ENCODE measurements around the gene SULT2B1.

SULT2B1 gene

DNA sequence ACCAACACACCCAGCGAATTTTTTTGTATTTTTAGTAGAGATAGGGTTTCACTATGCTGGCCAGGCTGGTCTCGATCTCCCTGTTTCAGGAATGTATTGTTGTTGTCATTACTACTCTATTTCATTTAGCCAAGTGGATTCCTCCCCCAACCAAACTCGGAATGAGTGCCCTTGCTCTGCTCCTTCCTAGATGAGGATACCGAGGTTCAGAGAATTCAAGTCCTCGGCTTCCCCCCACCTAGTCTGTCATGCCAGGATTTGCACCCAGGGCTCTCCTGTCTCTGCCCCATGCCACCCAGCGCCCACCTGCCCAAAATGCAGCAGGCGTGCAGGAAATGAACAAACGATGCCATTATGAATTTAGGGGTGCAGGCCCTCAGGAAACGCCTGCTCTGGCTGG lies 51.0 kb downstream of the SULT2B1 start:
- H3K9me3 ChIP-seq (replicated peaks; ENCODE audit: insufficient read depth, low read length), result no peaks in the 10 kb centered on the region
- H3K9ac ChIP-seq (ENCODE audit: low read length), result no peak overlapping the region
- no peaks in the 10 kb centered on the region for H3K4me1 ChIP-seq (ENCODE audit: low read length)
- H2AFZ ChIP-seq (ENCODE audit: low read length), result no peak overlapping the region
- TF ChIP-seq EZH2phosphoT487 (IDR thresholded peaks at IDR 0.05; ENCODE audit: low read length), result no peak
- TF ChIP-seq EZH2 (optimal IDR thresholded peaks at IDR 0.05; ENCODE audit: low read depth, low read length), result no peak
- no peak for TF ChIP-seq CTCF (IDR thresholded peaks at IDR 0.05; ENCODE audit: low read length)
- H3K27ac ChIP-seq (ENCODE audit: low read length), result no peak overlapping the region
- H3K27me3 ChIP-seq (replicated peaks; ENCODE audit: insufficient read depth, low read length), result peaks cover 77% of the 10 kb centered on the region
- no peak overlapping the region for H3K4me2 ChIP-seq (ENCODE audit: low read depth, low read length)
- no peaks in the 10 kb centered on the region for H3K79me2 ChIP-seq (ENCODE audit: low read length)
- H3K36me3 ChIP-seq (replicated peaks; ENCODE audit: insufficient read depth, low read length), result no peaks in the 10 kb centered on the region
- no peak for DNase-seq
- no peaks in the 10 kb centered on the region for H3F3A ChIP-seq (ENCODE audit: insufficient read depth, low read length)
- H3K4me3 ChIP-seq (ENCODE audit: low read length), result no peak overlapping the region
- no peaks in the 10 kb centered on the region for H4K20me1 ChIP-seq (ENCODE audit: insufficient read depth, low read length)
- H3K9me2 ChIP-seq (replicated peaks; ENCODE audit: insufficient read depth, low read length), result no peaks in the 10 kb centered on the region

GRCh38 chr19:48603449-48603848 lies 51.5 kb downstream of the SULT2B1 start:
- peaks cover 72% of the 10 kb centered on the region for H3K27me3 ChIP-seq (replicated peaks; ENCODE audit: insufficient read depth, low read length)
- no peak overlapping the region for H3K4me3 ChIP-seq (ENCODE audit: low read length)
- no peak for DNase-seq
- H3K9ac ChIP-seq (ENCODE audit: low read length), result no peak overlapping the region
- no peak overlapping the region for H3K27ac ChIP-seq (ENCODE audit: low read length)
- no peak overlapping the region for H3K4me2 ChIP-seq (ENCODE audit: low read depth, low read length)
- H3K9me2 ChIP-seq (replicated peaks; ENCODE audit: insufficient read depth, low read length), result no peaks in the 10 kb centered on the region
- H3F3A ChIP-seq (ENCODE audit: insufficient read depth, low read length), result no peaks in the 10 kb centered on the region
- H4K20me1 ChIP-seq (ENCODE audit: insufficient read depth, low read length), result no peaks in the 10 kb centered on the region
- H3K79me2 ChIP-seq (ENCODE audit: low read length), result no peaks in the 10 kb centered on the region
- H3K9me3 ChIP-seq (replicated peaks; ENCODE audit: insufficient read depth, low read length), result no peaks in the 10 kb centered on the region
- H3K4me1 ChIP-seq (ENCODE audit: low read length), result no peaks in the 10 kb centered on the region
- H3K36me3 ChIP-seq (replicated peaks; ENCODE audit: insufficient read depth, low read length), result no peaks in the 10 kb centered on the region
- H2AFZ ChIP-seq (ENCODE audit: low read length), result no peak overlapping the region
- TF ChIP-seq CTCF (IDR thresholded peaks at IDR 0.05; ENCODE audit: low read length) (no peak), EZH2 (optimal IDR thresholded peaks at IDR 0.05; ENCODE audit: low read depth, low read length) (no peak), EZH2phosphoT487 (IDR thresholded peaks at IDR 0.05; ENCODE audit: low read length) (no peak)

GRCh38 chr19:48603850-48604249 lies 51.9 kb downstream of the SULT2B1 start:
- Histone ChIP-seq H3K4me3 (ENCODE audit: low read length) (no peak overlapping the region), H3K9ac (ENCODE audit: low read length) (no peak overlapping the region), H2AFZ (ENCODE audit: low read length) (no peak overlapping the region), H4K20me1 (ENCODE audit: insufficient read depth, low read length) (no peaks in the 10 kb centered on the region), H3K27me3 (replicated peaks; ENCODE audit: insufficient read depth, low read length) (peaks cover 68% of the 10 kb centered on the region), H3K4me1 (ENCODE audit: low read length) (no peaks in the 10 kb centered on the region), H3K4me2 (ENCODE audit: low read depth, low read length) (no peak overlapping the region), H3K36me3 (replicated peaks; ENCODE audit: insufficient read depth, low read length) (no peaks in the 10 kb centered on the region), H3K9me3 (replicated peaks; ENCODE audit: insufficient read depth, low read length) (no peaks in the 10 kb centered on the region), H3K27ac (ENCODE audit: low read length) (no peak overlapping the region), H3K79me2 (ENCODE audit: low read length) (no peaks in the 10 kb centered on the region), H3K9me2 (replicated peaks; ENCODE audit: insufficient read depth, low read length) (no peaks in the 10 kb centered on the region), H3F3A (ENCODE audit: insufficient read depth, low read length) (no peaks in the 10 kb centered on the region)
- TF ChIP-seq CTCF (IDR thresholded peaks at IDR 0.05; ENCODE audit: low read length) (no peak), EZH2 (optimal IDR thresholded peaks at IDR 0.05; ENCODE audit: low read depth, low read length) (no peak)
- no peak for DNase-seq
